ENCODE results near the gene PDE2A.
A peak's percentile ranks its signal among the peaks of the same experiment; 100 is the strongest.

Gene PDE2A

DNA sequence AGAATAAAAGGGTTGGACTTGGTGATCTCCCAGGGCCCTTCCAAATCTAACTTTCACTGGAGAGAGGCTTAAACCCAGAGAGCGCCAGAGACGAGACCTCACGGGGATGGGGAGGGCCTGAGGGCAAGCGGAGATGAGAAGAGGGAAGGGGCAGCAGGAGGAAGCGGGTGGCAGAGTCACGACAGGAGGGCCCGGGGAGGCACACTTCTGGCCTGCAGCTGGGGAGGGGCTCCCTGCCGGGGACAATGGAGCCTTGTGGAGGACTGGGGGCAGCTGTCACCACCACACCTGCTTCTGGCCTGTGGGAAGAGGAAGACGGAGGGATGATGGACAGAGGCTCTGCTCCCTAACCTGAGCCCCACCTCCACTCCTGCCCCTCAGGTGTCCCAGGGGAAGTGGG lies 40.2 kb downstream of the PDE2A start:
- no peak for DNase-seq

- DNase-seq = no peak
These were observed 41.2 kb downstream of the PDE2A start for GRCh38 chr11:72633068-72633467.

GRCh38 chr11:72631806-72632731 lies 42.2 kb downstream of the PDE2A start:
- DNase-seq = no peak

DNA sequence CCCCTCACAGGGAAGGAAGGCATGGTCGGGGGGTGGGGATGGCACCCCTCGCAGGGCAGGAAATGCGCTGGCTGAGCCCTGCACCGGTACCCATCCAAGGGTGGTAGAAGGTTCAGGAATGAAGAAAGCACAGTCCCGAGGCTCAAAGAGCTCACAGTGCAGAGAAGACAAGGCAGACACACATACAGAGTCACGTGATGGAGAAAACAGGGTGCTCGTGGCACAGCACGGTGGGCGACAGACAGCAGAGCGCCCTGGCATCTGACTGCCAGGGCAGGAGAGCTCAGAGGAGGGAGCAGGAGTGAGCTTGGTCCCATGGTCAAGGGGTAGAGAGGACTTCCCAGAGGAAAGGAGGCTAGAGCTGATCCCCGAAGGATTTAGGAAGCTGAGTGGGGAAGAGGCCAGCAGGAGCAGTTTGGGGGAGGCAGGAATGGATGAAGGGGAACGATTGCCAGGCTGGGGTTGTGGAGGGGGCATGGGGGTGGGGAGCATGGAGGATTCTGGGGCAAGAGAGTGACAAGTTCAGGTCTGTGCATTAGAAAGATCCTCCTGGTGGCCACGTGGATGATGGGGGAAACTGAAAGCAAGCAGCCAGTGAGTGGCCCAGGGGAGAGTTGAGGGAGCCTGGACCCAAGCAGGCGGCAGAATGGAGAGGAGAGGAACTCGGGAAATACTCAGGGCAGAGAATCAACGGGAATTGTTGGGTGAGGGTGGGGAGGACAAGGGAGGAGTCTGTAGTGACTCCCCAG lies 43.9 kb downstream of the PDE2A start:
- DNase-seq = no peak

DNA sequence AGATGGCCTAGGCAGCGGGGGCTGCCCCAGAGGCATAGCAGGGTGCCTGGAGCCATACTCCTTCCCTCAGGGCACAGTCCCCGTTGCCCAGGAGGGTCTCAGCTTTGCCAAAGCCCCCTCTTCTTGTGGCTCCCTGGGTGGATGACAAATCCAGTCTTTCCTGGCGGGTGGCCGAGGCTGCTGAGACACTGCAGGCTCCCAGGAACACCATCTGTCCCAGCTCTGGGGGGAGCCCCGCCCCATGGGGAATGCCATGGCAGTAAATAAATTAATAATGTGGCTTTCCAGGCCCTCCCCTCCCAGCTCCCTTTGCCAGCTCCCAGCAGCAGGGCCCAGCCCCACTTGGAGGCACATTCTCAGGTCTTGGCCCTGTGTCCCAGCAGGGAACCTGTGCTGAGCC lies 45.0 kb downstream of the PDE2A start:
- no peak for DNase-seq

DNA sequence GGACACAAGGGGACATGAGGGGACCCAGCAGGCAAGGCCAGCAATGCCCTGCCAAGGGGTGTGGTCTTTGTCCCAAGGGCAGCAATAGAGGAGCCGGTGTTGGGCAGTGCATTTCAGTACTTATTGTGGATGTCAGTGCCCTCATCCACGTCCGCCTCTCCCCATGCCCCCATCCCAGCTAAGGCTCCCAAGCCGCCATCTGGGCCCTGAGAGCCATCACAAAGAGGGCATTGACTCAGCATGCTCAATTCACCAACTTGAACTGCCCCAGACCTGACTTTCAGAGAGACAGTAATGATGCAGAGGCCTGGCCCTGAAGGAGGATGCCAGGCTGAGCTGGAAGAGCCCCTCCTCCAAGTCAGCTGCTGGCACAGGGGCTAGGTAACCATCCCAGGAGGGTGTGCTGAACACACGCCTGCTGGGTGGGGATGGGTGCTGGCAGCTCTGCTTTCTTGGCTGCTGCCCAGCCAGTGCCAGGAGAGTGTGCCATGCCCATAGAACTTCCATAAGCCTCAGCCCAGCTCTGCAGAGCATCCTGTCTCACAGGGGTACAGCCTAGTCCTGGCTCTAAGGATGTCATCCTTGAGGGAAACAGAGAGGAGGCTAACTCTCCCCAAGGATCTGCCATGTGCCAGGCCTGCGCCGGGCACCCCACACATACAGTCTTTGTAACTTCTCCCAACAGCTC lies 46.5 kb downstream of the PDE2A start:
- no peak for DNase-seq

DNA sequence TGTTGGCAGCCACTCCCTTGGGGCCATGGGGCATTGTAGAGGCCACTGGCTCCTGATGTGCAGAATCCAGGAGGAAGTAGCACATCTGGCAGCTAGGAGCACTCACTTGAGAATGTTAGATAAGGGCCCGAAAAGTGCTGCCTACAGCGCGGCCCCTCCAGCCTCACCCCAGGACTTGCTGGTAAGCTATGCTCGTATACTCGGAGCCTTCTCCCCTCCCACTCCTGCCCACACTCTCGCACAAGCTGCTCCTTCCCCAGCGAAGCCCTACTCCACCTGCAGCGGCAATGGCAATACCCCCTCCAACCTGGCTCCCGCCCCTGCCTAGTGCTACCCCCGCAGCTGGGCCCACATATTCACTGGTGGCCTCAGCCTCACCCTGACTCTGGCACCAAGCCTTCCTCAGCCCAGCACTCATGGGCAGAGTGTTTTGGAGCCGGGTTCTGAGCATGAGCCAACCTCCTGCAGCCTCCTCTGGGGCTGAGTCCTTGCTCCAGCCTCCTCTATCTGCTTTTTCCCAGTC lies 47.7 kb downstream of the PDE2A start:
- DNase-seq = no peak

DNA sequence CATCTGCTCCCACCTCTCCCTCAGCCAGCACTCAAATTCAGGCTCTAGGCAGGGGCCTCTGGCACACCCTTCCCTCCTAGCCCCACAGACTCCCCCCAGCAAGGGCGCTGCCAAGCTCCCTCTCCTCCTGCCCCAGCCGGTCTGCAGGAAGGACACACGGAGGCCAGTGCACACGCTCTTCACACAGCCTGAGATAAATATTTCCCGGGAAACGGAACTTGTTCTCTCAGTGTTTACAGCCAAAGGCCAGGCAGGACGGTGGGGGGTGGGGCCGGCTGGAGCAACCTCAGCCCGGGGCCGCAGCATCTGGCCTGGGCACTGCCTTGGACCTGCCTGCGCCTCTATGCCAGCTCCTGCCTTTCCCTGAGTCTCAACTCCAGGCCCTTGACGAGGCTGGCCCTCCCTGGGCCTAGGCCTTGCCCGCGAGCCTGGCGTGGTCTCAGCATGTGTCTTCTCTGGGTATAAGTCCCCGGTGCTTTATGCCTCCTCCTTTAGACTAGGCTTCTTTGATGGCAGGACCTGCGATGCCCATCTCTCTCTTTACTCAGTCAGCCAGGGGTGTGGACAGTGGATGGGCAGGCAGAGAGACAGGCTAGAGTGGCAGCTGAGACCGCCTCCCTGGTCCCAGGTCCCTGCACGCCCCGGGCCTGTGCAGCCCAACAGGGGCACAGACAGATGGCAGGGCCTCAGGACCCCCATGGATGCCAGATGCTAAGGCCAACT lies 48.4 kb downstream of the PDE2A start:
- peak; percentile 58 for DNase-seq

GRCh38 chr11:72624496-72625201 lies 49.6 kb downstream of the PDE2A start:
- no peak for DNase-seq

- DNase-seq = no peak
These were observed 51.2 kb downstream of the PDE2A start for GRCh38 chr11:72623052-72623451.

- DNase-seq = no peak
These were observed 53.1 kb downstream of the PDE2A start for GRCh38 chr11:72621008-72621610.

DNA sequence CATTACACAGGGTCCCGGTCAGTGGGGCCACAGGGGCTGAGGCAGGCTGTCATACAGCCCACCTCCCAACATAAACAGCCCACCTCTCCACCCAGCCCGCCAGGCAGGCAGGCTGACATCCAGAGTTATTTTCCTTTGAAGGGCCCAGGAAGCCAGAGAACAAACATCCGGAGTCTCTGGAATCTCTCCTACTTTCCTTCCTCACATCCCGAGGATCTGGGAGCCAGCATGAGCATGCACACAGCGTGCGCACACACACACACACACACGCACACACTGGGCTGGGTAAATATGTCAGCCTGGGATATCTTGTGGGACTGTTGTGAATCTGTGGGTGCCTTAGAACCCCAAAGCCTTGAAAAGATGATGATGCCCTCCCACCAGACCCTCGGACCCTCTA lies 55.4 kb downstream of the PDE2A start:
- no peak for DNase-seq

DNA sequence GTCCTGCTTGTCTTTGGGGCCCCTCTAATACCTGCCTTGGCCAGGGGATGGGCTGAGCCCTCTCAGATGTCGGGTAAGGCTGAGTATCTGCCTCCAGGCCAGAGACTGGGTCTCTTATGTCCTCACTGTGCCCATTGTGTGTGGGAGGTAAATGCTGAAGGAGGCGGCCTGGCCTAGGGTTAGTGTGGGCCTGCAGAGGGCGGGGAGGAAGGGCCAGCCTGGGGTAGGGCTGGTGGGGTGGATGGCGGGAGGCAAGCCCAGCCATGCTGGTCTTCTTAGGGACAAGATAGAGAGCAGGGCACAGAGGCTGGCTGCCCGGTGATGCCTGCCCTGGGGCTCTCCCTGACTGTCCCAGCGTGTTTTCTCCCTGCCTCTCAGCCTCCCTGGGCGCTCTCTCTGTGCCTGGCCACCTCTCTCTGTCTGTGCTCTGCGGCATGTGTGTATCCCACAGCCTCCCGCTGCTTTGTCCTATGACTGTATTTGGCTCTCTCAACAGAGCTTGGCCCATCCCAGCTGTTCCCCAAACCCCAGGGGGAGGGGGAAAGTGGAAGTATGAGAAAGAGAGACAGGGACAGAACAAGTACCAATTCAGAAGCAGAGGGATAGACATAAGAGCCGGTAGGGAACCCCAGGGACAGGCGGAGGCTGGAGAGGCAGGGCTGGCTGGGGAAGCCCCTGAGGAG lies 57.0 kb downstream of the PDE2A start:
- DNase-seq = no peak

GRCh38 chr11:72616655-72617054 lies 57.6 kb downstream of the PDE2A start:
- no peak for DNase-seq

DNA sequence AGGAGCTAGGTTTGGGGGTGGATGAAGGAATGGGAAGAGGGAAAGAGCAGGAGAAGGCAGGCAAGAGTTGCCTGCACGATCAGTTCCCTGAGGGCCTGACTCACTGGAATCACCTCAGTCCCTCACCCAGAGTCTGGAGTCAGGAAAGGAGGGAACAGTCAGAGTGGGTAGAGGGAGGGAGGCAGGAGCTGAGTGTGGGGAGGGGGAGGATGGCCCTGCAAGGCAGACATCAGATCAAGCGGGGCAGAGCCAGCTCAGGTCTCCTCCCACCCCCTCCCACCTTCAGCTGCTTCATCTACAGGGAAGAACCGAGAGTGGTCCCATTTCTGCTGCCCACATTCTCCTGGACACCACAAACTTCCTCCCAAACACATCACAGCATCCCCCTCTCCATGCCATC lies 58.9 kb downstream of the PDE2A start:
- no peak for DNase-seq

- no peak for DNase-seq
These were observed 59.8 kb downstream of the PDE2A start for GRCh38 chr11:72614381-72614780.

DNA sequence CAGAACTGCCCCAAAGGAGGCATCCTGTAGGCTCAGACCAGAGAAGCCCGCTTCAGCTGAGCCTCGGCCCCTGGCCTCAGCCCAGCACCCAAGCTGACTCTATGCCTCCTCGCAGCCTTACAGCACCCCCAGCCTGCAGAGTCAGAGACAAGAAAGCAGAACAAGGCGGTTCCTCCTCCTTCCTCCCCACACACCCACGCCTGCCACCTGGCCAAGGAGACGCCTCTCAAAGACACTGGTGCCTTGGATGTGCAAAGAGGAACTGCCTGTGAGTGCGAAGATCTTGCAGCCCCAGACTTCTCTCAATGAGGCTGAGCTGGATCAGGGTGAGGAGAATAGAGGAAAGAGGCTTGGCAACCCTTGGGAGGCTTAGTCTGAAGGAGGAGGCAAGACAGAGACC lies 60.2 kb downstream of the PDE2A start:
- no peak for DNase-seq

DNA sequence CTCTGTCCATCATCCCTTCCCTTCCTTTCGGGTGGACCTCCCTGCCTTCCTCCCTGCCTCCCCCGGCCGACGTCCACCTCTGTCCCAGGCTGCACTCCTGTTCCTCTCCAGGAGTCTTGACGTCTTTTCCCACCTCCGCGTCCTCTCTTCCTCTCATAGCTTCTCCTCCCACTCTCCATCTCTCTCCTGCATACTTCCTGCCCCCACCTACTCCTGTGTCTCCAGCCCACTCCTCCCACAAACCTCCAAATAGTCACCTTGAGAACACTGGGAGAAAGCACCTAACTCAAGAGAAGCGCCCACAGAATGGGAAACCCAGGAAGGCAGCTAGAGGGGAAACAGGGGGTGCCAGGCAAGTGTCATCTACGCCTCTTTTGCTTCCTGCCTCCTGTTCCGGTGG lies 60.8 kb downstream of the PDE2A start:
- no peak for DNase-seq

DNA sequence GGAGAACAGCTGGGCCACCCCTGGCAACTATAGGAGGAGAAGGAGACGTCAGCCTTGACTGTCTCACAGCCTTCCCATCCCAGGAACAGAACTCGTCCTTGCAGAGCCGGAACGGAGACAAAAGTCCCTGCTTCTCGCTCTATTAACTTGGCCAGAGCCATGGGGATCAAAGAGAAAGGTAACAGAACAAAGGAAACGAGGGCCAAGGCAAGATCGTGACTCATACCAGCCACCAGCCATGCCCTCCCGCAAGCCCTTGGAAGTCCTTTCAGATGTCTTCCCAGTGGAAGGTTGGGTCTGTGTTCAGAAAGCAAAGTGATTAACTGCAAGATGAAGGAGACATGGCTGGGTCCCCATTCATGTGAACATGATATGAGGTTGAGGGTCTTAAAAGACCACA lies 64.7 kb downstream of the PDE2A start:
- DNase-seq = no peak

DNA sequence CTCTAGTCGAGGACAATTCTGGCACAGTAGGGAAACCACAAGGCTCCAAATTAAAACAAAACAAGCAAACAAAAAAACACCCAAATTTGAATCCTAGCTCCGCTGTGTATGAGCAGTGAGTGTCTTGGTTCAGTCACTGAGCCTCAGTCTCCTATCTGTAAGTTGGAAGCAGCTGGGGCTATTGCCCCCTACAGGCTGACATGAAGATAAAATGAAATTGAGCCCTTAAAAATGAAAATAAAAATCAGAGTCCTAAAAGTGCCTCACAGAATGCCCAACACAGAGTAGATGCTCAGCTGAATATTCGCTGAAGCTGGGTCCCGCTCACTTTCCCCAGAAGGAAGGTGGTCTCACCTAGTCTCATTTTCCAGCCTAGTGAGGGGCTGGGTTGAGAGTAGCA lies 65.2 kb downstream of the PDE2A start:
- DNase-seq = no peak

GRCh38 chr11:72607496-72607895 lies 66.7 kb downstream of the PDE2A start:
- no peak for DNase-seq

Measured in DMS153 (cell line).